ENCODE results near the gene PRSS53.

- TF ChIP-seq CTCF (IDR thresholded peaks at IDR 0.05) (no peak), POLR2A (IDR thresholded peaks at IDR 0.05) (no peak)
Measured at GRCh38 chr16:31099860-31100638, 11.3 kb upstream of the PRSS53 start.
